NCI-H2081 (cell line): ENCODE data around the gene PALD1.
"Not testable (repeated sequence)": the region's sequence is repeated elsewhere in the genome, so short reads cannot be mapped to it uniquely, and the experiment has no call there.

Source experiments
- DNase-seq, 2 experiments: peaks; one replicate each; lab custom pipeline; 2025; lab: John Stamatoyannopoulos, UW

Gene PALD1

DNA sequence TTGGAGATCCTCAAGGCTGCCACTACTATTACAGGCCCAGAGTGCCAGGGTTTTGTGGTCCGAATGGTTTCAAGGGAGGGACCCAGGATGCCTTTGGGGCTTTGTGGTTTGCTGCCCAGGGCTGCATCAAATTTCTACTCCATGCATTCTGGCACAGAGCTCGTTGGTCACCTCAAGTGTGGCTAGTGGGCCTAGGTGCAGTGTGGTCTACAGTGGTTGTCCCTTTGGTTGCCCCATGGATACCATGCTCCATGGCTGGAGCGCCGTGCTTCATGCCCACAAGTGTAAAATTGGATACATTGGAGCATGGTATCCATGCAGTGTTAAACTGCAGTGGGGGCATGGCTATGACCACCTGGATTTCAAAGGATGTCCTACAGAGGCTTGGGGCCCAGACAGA lies 129.4 kb downstream of the PALD1 start:
- no peak for DNase-seq

DNA sequence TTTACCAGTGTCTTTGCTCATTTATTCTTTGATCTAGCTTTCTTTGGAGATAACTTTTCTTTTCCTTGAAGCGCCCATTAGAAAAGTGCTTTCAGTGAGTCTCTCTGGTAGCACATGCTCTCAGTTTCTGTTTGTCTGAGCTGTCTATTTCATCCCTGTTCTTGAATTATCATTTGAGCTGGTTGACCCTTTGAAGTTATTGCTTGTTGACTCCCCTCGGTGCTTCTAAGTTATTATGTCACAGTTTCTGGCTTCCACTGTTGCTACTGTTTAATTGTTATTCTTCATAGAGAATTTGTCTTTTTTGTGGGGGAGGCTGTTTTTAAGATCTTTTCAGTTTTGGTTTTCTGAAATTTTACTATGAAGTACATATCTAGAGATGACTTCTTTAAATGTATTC lies 135.4 kb downstream of the PALD1 start:
- no peak for DNase-seq

DNA sequence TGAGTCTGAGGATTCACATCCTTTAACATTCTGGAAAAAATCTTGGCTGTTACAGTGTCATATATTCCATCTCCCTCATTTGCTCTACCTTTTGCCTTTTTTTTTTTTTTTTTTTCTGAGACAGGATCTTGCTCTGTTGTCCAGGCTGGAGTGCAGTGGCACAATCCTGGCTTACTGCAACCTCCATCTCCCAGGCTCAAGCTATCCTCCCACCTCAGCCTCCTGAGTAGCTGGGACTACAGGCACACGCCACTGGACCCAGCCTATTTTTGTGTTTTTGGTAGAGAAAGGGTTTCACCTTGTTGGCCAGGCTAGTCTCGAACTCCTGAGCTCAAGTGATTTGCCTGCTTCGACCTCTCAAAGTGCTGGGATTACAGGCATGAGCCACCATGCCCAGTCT lies 135.8 kb downstream of the PALD1 start:
- DNase-seq, result not testable (repeated sequence)

DNA sequence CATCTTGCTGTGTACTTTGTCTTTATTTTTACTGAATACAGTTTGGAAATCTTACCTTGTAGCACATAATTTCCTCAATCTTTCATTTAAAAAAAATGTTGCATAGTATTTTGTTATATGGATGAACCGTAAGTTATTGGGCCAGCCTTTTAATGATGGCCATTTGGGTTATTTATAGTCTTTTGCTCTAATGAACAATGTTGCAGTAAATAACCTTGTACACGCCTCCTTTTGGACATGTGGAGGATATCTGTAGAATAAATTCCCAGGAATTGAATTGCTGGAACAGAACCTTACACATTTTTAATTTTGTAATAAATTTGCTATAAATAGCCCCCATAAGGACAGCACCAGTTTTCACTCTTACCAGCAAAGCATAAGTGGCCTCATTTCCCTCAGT lies 136.6 kb downstream of the PALD1 start:
- no peak for DNase-seq

DNA sequence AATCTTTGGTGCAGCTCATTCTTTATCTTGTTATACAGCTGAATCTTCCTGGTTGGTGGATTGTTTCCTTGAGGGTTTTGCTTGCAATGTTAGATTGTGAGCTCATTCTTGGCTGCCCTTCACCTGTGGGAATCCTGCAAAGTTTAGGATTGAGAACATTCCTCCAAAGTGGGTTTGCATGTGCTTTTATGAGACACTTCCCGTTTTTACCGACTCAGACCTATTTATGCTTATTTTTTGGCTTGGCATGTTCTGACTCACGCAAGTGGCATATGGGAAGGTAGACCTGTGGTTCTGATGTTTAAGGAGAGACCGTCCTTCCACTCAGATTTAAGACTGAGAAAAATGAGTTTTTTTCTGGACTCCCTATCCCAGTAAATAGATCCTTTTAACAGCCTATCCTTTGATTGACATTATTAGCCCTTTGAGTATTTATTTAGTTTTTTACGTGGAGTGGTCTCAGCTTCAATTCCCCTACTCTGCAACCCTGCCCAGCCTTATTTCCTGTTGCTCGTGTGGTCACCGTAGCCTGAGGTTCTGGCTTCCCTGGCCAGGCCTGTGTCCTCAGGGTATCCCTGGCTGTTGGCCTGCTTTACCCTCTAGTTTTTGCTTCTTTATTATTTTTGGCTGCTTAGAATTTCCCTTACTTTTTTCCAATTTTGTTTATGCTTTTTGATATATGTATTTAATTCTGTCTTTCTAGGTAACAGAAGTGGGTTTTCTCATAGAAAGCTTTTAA lies 137.4 kb downstream of the PALD1 start:
- no peak for DNase-seq

DNA sequence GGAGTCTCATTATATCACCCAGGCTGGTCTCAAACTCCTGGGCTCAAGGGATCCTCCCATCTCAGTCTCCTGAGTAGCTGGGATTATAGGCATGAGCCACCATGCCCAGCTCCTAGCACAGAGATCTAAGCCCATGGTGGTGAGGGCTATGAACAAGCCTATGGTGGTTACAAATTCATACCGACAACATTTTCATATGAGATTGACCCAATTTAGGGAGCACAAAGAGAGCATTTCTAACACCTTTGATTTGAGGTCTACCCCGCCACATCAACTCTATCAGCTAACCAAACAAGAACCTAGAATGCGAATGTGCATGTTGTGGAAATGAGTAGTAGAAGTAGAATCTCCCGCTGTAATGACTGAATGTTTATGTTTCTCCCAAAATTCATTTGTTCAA lies 138.2 kb downstream of the PALD1 start:
- DNase-seq, result no peak
